H9 (cell line): ENCODE results near the gene TAF11L13. TPM values are rescaled to one million over a fixed set of nuclear protein-coding genes. Genes with fewer than 3 reads are reported as not detected.
A peak's percentile ranks its signal among the peaks of the same experiment; 100 is the strongest.
"Not testable (repeated sequence)": the region's sequence is repeated elsewhere in the genome, so short reads cannot be mapped to it uniquely, and the experiment has no call there.

Experiments used
- DNase-seq: peaks from one replicate; pipeline ENCODE4 v3.0.0-alpha.2; 2017
- H2AFZ ChIP-seq: one replicate; pipeline ENCODE4 v1.6.1; 2013; ENCODE audit warnings: mild to moderate bottlenecking, low read length, control low read depth, moderate library complexity
- H2AK5ac ChIP-seq: 2 replicates; pipeline ENCODE4 v1.6.1; 2013; ENCODE audit warnings: low read length, control low read depth, mixed read lengths; ENCODE audit not compliant: insufficient read length
- H2BK120ac ChIP-seq: one replicate; pipeline ENCODE4 v1.6.1; 2013; ENCODE audit warnings: low read depth, mild to moderate bottlenecking, low read length, control low read depth, inconsistent platforms; ENCODE audit not compliant: poor library complexity, severe bottlenecking
- H2BK12ac ChIP-seq: 2 replicates; pipeline ENCODE4 v1.6.1; 2013; ENCODE audit warnings: low read length, control low read depth, mixed read lengths, low read depth; ENCODE audit not compliant: insufficient read length
- H2BK15ac ChIP-seq: 2 replicates; pipeline ENCODE4 v1.6.1; 2013; ENCODE audit warnings: low read depth, low read length, control low read depth
- H2BK20ac ChIP-seq: one replicate; pipeline ENCODE4 v1.6.1; 2013; ENCODE audit warnings: low read depth, mild to moderate bottlenecking, low read length, control low read depth, inconsistent platforms; ENCODE audit not compliant: poor library complexity, severe bottlenecking
- H2BK5ac ChIP-seq: 2 replicates; pipeline ENCODE4 v1.6.1; 2013; ENCODE audit warnings: low read length, control low read depth, mixed read lengths; ENCODE audit not compliant: insufficient read length
- H3K14ac ChIP-seq: 2 replicates; pipeline ENCODE4 v1.6.1; 2013; ENCODE audit warnings: low read length, control low read depth; ENCODE audit not compliant: insufficient read depth
- H3K18ac ChIP-seq: 2 replicates; pipeline ENCODE4 v1.6.1; 2013; ENCODE audit warnings: low read depth, mild to moderate bottlenecking, mixed read lengths, low read length, control low read depth; ENCODE audit not compliant: insufficient read length
- H3K23ac ChIP-seq: 2 replicates; pipeline ENCODE4 v1.6.1; 2013; ENCODE audit warnings: low read length, control low read depth, mixed read lengths, low read depth; ENCODE audit not compliant: insufficient read length
- H3K23me2 ChIP-seq: 2 replicates; pipeline ENCODE4 v1.6.1; 2013; ENCODE audit warnings: low read depth, mild to moderate bottlenecking, mixed read lengths, low read length, control low read depth; ENCODE audit not compliant: insufficient read length, poor library complexity, severe bottlenecking
- H3K27ac ChIP-seq: 2 replicates; pipeline ENCODE4 v1.5.1; 2013; ENCODE audit warnings: low read length, control low read depth, mixed read lengths, low read depth; ENCODE audit not compliant: insufficient read length
- H3K27me3 ChIP-seq: 2 replicates; pipeline ENCODE4 v1.6.1; 2013; ENCODE audit warnings: low read length, control low read depth, inconsistent platforms; ENCODE audit not compliant: insufficient read depth
- H3K4ac ChIP-seq: 2 replicates; pipeline ENCODE4 v1.6.1; 2013; ENCODE audit warnings: low read depth, mild to moderate bottlenecking, control low read depth, inconsistent platforms, low read length, moderate library complexity
- H3K4me1 ChIP-seq: 2 replicates; pipeline ENCODE4 v1.6.1; 2013; ENCODE audit warnings: low read length, control low read depth, inconsistent platforms; ENCODE audit not compliant: insufficient read depth
- H3K4me2 ChIP-seq: 2 replicates; pipeline ENCODE4 v1.6.1; 2013; ENCODE audit warnings: low read length, control low read depth, mixed read lengths; ENCODE audit not compliant: insufficient read length, insufficient read depth
- H3K56ac ChIP-seq: 2 replicates; pipeline ENCODE4 v1.6.1; 2013; ENCODE audit warnings: low read depth, mild to moderate bottlenecking, mixed read lengths, low read length, control low read depth; ENCODE audit not compliant: insufficient read length
- H3K79me1 ChIP-seq: 2 replicates; pipeline ENCODE4 v1.6.1; 2013; ENCODE audit warnings: low read depth, mild to moderate bottlenecking, moderate library complexity, low read length, control low read depth, inconsistent platforms; ENCODE audit not compliant: insufficient read depth, poor library complexity, severe bottlenecking
- H3K79me2 ChIP-seq: 2 replicates; pipeline ENCODE4 v1.6.1; 2013; ENCODE audit warnings: low read length, control low read depth, inconsistent platforms; ENCODE audit not compliant: insufficient read depth
- H3K9ac ChIP-seq: 2 replicates; pipeline ENCODE4 v1.6.1; 2013; ENCODE audit warnings: low read length, control low read depth, mixed read lengths; ENCODE audit not compliant: insufficient read length; ENCODE audit errors: extremely low read depth
- H3K9me3 ChIP-seq: one replicate; pipeline ENCODE4 v1.6.1; 2013; ENCODE audit warnings: low read depth, low read length, inconsistent platforms; ENCODE audit not compliant: control insufficient read depth
- H3T11ph ChIP-seq: one replicate; pipeline ENCODE4 v1.6.1; 2013; ENCODE audit warnings: mild to moderate bottlenecking, low read length, control low read depth, inconsistent platforms
- H4K20me1 ChIP-seq: one replicate; pipeline ENCODE4 v1.6.1; 2013; ENCODE audit not compliant: control insufficient read depth, insufficient read length, insufficient read depth
- H4K5ac ChIP-seq: 2 replicates; pipeline ENCODE4 v1.6.1; 2013; ENCODE audit warnings: low read depth, mild to moderate bottlenecking, mixed read lengths, low read length, control low read depth; ENCODE audit not compliant: insufficient read length
- H4K8ac ChIP-seq: replicated peaks from 2 replicates; pipeline ENCODE4 v1.6.1; 2013; ENCODE audit warnings: low read length, control low read depth, mixed read lengths, low read depth; ENCODE audit not compliant: insufficient read length
- H4K91ac ChIP-seq: 2 replicates; pipeline ENCODE4 v1.6.1; 2013; ENCODE audit warnings: low read depth, mild to moderate bottlenecking, moderate library complexity, mixed read lengths, low read length, control low read depth; ENCODE audit not compliant: insufficient read length
- H3K27ac Mint-ChIP-seq, 3 experiments: 2 replicates in 2 of 3; 3 replicates in 1 of 3; pipeline ENCODE4 v1.8.0; 2020 to 2021; ENCODE audit warnings: mixed read lengths in 3 of 3, mild to moderate bottlenecking in 1 of 3, moderate library complexity in 1 of 3
- H3K27me3 Mint-ChIP-seq: 2 replicates; pipeline ENCODE4 v1.8.0; 2021; ENCODE audit warnings: low read depth, mild to moderate bottlenecking, moderate library complexity, mixed read lengths
- H3K36me3 Mint-ChIP-seq, 3 experiments: 2 replicates in 2 of 3; 3 replicates in 1 of 3; pipeline ENCODE4 v1.8.0; 2020 to 2021; ENCODE audit warnings: low read depth in 3 of 3, mixed read lengths in 3 of 3; ENCODE audit not compliant: insufficient read depth in 1 of 3
- H3K4me1 Mint-ChIP-seq, 2 experiments: 2 replicates each; pipeline ENCODE4 v1.8.0; 2020; ENCODE audit warnings: mixed read lengths in 2 of 2
- H3K4me3 Mint-ChIP-seq, 2 experiments: 2 replicates in 1 of 2; 3 replicates in 1 of 2; pipeline ENCODE4 v1.8.0; 2020 to 2021; ENCODE audit warnings: mild to moderate bottlenecking in 2 of 2, mixed read lengths in 2 of 2, moderate library complexity in 1 of 2
- H3K9me3 Mint-ChIP-seq, 2 experiments: 2 replicates in 1 of 2; 3 replicates in 1 of 2; pipeline ENCODE4 v1.8.0; 2020; ENCODE audit warnings: mild to moderate bottlenecking in 2 of 2, mixed read lengths in 2 of 2, moderate library complexity in 1 of 2
- WGBS: extraction: QIAGEN DNeasy Blood & Tissue Kit; methylation state at CpG from one replicate; pipeline ENCODE4 v1.1.7; 2013; ENCODE audit warnings: missing lambda C conversion rate, low lambda C conversion rate, mixed read lengths; ENCODE audit not compliant: insufficient read length; ENCODE audit errors: extremely low coverage; 5-methylcytosine and 5-hydroxymethylcytosine counted together
- total RNA-seq: library from RNA; stranded (reverse); gene quantifications from 2 replicates; pipeline ENCODE4 v1.2.1, GENCODE V29; 2021

Gene TAF11L13
- total RNA-seq, 1 experiment from 2014 or later = not detected

DNA sequence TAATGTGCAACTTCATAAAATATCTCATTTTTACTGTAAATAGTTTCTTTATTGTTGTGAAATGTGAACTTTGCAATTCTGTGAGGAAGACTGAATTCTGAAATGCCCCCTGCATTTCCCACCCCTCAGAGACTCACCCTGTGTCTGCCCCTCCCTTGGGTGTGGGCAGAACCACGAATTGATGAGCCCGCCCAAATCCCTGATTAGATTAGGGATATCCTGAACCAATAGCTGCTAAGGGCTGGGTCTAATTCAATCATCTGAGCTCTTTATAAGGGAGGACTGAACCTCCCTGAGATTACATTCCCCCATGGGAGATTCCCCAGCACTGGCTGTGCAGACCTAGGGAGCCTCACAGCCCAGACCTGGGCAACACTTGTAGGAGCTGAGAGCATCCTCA is 21.8 kb upstream of the TAF11L13 start, which contains the start of gene TAF11L12:
Gene TAF11L12, plus strand, starts transcription at position 301 of the 400 bp plus-strand sequence.
- H2AFZ ChIP-seq, H3K4me1 ChIP-seq, H2BK15ac ChIP-seq, H4K5ac ChIP-seq, H3K36me3 Mint-ChIP-seq, H3K23ac ChIP-seq, H3K9me3 ChIP-seq, H2BK20ac ChIP-seq, H3K79me1 ChIP-seq, H3K18ac ChIP-seq, H3K79me2 ChIP-seq, H2BK12ac ChIP-seq, H3K27me3 ChIP-seq, H3K4me1 Mint-ChIP-seq, H4K8ac ChIP-seq, H3K9ac ChIP-seq, H2BK5ac ChIP-seq, H3K56ac ChIP-seq, H3K14ac ChIP-seq, H2AK5ac ChIP-seq, H3K4me2 ChIP-seq, H3K27me3 Mint-ChIP-seq, H3K27ac ChIP-seq, H3K23me2 ChIP-seq, DNase-seq, H4K91ac ChIP-seq, H3K4ac ChIP-seq, H2BK120ac ChIP-seq, H3T11ph ChIP-seq, H4K20me1 ChIP-seq, H3K4me3 Mint-ChIP-seq, H3K9me3 Mint-ChIP-seq: not testable (repeated sequence)
- peak within 1 kb of the TSS in 1 of 3 experiments; percentile 75; a peak in 2 of 7 replicates for H3K27ac Mint-ChIP-seq
- WGBS = no CpG with 5 or more reads among the region's 2 CpGs
